Occipital lobe (tissue), 1 donor: Measurements from ENCODE around the gene ABCB8. TPM values are rescaled to one million over a fixed set of nuclear protein-coding genes. Genes with fewer than 3 reads are reported as not detected.

Experiments
- total RNA-seq: library from RNA; depleted of rRNA; stranded (reverse); fragments of >200 nt; gene quantifications from one replicate; pipeline ENCODE4 v1.2.3, GENCODE V29; 2014

ABCB8 gene
- total RNA-seq, 1 donor from 2014 or later, result 24.3 TPM

Other genes starting within 250 kb of the ABCB8 start
- 2.3 TPM for gene TMEM176B, start 228.1 kb upstream of the ABCB8 start, total RNA-seq
- gene TMEM176A, start 227.7 kb upstream of the ABCB8 start, total RNA-seq, result 0.47 TPM
- not detected for gene AOC1, start 175.9 kb upstream of the ABCB8 start, total RNA-seq
- 8.0 TPM for gene KCNH2, start 50.1 kb upstream of the ABCB8 start, total RNA-seq
- gene NOS3, start 37.4 kb upstream of the ABCB8 start, total RNA-seq, result 0.78 TPM
- gene ATG9B, start 4.0 kb upstream of the ABCB8 start, total RNA-seq, result 1.9 TPM
- 0.62 TPM for gene ASIC3, start 20.1 kb downstream of the ABCB8 start, total RNA-seq
- gene CDK5, start 29.4 kb downstream of the ABCB8 start, total RNA-seq, result 37.3 TPM
- gene SLC4A2, start 31.1 kb downstream of the ABCB8 start, total RNA-seq, result 13.7 TPM
- 30.7 TPM for gene FASTK, start 52.4 kb downstream of the ABCB8 start, total RNA-seq
- 9.7 TPM for gene TMUB1, start 55.0 kb downstream of the ABCB8 start, total RNA-seq
- gene AGAP3, start 58.0 kb downstream of the ABCB8 start, total RNA-seq, result 85.6 TPM
- not detected for gene GBX1, start 139.2 kb downstream of the ABCB8 start, total RNA-seq
- not detected for gene ASB10, start 158.8 kb downstream of the ABCB8 start, total RNA-seq
- not detected for gene H2BK1, start 182.0 kb downstream of the ABCB8 start, total RNA-seq
- gene ABCF2, start 198.8 kb downstream of the ABCB8 start, total RNA-seq, result 29.5 TPM
- gene CHPF2, start 204.0 kb downstream of the ABCB8 start, total RNA-seq, result 19.0 TPM
- gene SMARCD3, start 220.2 kb downstream of the ABCB8 start, total RNA-seq, result 147 TPM